Neural progenitor cell (in vitro differentiated cells): ENCODE measurements around the gene UACA.

Experiments
- CTCF ChIP-seq: fragments of 200-600 bp; sonication (generic); IDR thresholded peaks from 2 replicates; pipeline ENCODE4 v1.5.1; 2017; ENCODE audit warnings: antibody characterized with exemption, mild to moderate bottlenecking
- EZH2 ChIP-seq: fragments of 200-600 bp; sonication (generic); IDR thresholded peaks from 2 replicates; pipeline ENCODE4 v1.6.1; 2017; ENCODE audit warnings: antibody characterized with exemption, mild to moderate bottlenecking, moderate library complexity
- EZH2phosphoT487 ChIP-seq: fragments of 200-600 bp; sonication (generic); IDR thresholded peaks from 2 replicates; pipeline ENCODE4 v1.6.1; 2017; ENCODE audit warnings: antibody characterized with exemption

- TF ChIP-seq CTCF (no peak), EZH2phosphoT487 (no peak), EZH2 (no peak)
These were observed 17.9 kb upstream of the UACA start for GRCh38 chr15:70781236-70781635.
